Measurements from ENCODE around the gene FAM193A.
"Not testable (repeated sequence)": the region's sequence is repeated elsewhere in the genome, so short reads cannot be mapped to it uniquely, and the experiment has no call there.

- TF ChIP-seq, protein P1, sequence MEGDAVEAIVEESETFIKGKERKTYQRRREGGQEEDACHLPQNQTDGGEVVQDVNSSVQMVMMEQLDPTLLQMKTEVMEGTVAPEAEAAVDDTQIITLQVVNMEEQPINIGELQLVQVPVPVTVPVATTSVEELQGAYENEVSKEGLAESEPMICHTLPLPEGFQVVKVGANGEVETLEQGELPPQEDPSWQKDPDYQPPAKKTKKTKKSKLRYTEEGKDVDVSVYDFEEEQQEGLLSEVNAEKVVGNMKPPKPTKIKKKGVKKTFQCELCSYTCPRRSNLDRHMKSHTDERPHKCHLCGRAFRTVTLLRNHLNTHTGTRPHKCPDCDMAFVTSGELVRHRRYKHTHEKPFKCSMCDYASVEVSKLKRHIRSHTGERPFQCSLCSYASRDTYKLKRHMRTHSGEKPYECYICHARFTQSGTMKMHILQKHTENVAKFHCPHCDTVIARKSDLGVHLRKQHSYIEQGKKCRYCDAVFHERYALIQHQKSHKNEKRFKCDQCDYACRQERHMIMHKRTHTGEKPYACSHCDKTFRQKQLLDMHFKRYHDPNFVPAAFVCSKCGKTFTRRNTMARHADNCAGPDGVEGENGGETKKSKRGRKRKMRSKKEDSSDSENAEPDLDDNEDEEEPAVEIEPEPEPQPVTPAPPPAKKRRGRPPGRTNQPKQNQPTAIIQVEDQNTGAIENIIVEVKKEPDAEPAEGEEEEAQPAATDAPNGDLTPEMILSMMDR (IDR thresholded peaks at IDR 0.05), result not testable (repeated sequence)
- TF ChIP-seq, protein P2, sequence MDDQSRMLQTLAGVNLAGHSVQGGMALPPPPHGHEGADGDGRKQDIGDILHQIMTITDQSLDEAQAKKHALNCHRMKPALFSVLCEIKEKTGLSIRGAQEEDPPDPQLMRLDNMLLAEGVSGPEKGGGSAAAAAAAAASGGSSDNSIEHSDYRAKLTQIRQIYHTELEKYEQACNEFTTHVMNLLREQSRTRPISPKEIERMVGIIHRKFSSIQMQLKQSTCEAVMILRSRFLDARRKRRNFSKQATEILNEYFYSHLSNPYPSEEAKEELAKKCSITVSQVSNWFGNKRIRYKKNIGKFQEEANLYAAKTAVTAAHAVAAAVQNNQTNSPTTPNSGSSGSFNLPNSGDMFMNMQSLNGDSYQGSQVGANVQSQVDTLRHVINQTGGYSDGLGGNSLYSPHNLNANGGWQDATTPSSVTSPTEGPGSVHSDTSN (IDR thresholded peaks at IDR 0.05), result not testable (repeated sequence)
- TF ChIP-seq FOXM1 (IDR thresholded peaks at IDR 0.05; ENCODE audit: low read depth); MXI1 (IDR thresholded peaks at IDR 0.05; ENCODE audit: low read depth, low read length); YY1 (IDR thresholded peaks at IDR 0.05; ENCODE audit: low read depth); GABPA (IDR thresholded peaks at IDR 0.05; ENCODE audit: low read depth); CHD2 (IDR thresholded peaks at IDR 0.05; ENCODE audit: low read length, partially characterized antibody); SMC3 (IDR thresholded peaks at IDR 0.05; ENCODE audit: low read depth, low read length); POLR2AphosphoS5 (IDR thresholded peaks at IDR 0.05; ENCODE audit: low read depth, low read length); TEAD4 (IDR thresholded peaks at IDR 0.05; ENCODE audit: borderline replicate concordance, insufficient read depth); RXRA (IDR thresholded peaks at IDR 0.05; ENCODE audit: borderline replicate concordance, low read depth): not testable (repeated sequence)
- TF ChIP-seq, protein P3, sequence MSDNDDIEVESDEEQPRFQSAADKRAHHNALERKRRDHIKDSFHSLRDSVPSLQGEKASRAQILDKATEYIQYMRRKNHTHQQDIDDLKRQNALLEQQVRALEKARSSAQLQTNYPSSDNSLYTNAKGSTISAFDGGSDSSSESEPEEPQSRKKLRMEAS (IDR thresholded peaks at IDR 0.05; ENCODE audit: low read depth), result not testable (repeated sequence)
- TF ChIP-seq, protein P4, sequence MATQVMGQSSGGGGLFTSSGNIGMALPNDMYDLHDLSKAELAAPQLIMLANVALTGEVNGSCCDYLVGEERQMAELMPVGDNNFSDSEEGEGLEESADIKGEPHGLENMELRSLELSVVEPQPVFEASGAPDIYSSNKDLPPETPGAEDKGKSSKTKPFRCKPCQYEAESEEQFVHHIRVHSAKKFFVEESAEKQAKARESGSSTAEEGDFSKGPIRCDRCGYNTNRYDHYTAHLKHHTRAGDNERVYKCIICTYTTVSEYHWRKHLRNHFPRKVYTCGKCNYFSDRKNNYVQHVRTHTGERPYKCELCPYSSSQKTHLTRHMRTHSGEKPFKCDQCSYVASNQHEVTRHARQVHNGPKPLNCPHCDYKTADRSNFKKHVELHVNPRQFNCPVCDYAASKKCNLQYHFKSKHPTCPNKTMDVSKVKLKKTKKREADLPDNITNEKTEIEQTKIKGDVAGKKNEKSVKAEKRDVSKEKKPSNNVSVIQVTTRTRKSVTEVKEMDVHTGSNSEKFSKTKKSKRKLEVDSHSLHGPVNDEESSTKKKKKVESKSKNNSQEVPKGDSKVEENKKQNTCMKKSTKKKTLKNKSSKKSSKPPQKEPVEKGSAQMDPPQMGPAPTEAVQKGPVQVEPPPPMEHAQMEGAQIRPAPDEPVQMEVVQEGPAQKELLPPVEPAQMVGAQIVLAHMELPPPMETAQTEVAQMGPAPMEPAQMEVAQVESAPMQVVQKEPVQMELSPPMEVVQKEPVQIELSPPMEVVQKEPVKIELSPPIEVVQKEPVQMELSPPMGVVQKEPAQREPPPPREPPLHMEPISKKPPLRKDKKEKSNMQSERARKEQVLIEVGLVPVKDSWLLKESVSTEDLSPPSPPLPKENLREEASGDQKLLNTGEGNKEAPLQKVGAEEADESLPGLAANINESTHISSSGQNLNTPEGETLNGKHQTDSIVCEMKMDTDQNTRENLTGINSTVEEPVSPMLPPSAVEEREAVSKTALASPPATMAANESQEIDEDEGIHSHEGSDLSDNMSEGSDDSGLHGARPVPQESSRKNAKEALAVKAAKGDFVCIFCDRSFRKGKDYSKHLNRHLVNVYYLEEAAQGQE (IDR thresholded peaks at IDR 0.05; ENCODE audit: low read depth, low read length), result not testable (repeated sequence)
Measured at GRCh38 chr4:2762486-2763370, 226.3 kb downstream of the FAM193A start.

Measured in SK-N-SH (cell line).